Measurements from ENCODE around the gene OR2T1. TPM values are rescaled to one million over a fixed set of nuclear protein-coding genes. Genes with fewer than 3 reads are reported as not detected.
"Not testable (repeated sequence)": the region's sequence is repeated elsewhere in the genome, so short reads cannot be mapped to it uniquely, and the experiment has no call there.

OR2T1 gene
- total RNA-seq, 1 donor from 2014 or later: not detected

GRCh38 chr1:248406721-248407692 is 4.2 kb downstream of the OR2T1 start:
- intact Hi-C loops (cut with DNase I): no loop called here
- Histone ChIP-seq H3K36me3 (no peaks in the 10 kb centered on the region), H3K27ac (no peak overlapping the region), H3K9me3 (no peaks in the 10 kb centered on the region), H3K4me1 (no peaks in the 10 kb centered on the region), H3K27me3 (no peaks in the 10 kb centered on the region), H3K4me3 (no peak overlapping the region)
- no peak for TF ChIP-seq CTCF (IDR thresholded peaks at IDR 0.05)
- DNase-seq (ENCODE audit: low spot score in 2 of 2): no peak

GRCh38 chr1:248416226-248416625 is 13.4 kb downstream of the OR2T1 start:
- Histone ChIP-seq H3K27me3 (no peaks in the 10 kb centered on the region), H3K27ac (no peak overlapping the region), H3K4me3 (no peak overlapping the region), H3K9me3 (no peaks in the 10 kb centered on the region), H3K36me3 (no peaks in the 10 kb centered on the region), H3K4me1 (no peaks in the 10 kb centered on the region)
- DNase-seq (ENCODE audit: low spot score in 2 of 2): no peak
- no peak for TF ChIP-seq CTCF (IDR thresholded peaks at IDR 0.05)
- intact Hi-C loops (cut with DNase I): no loop called here

DNA sequence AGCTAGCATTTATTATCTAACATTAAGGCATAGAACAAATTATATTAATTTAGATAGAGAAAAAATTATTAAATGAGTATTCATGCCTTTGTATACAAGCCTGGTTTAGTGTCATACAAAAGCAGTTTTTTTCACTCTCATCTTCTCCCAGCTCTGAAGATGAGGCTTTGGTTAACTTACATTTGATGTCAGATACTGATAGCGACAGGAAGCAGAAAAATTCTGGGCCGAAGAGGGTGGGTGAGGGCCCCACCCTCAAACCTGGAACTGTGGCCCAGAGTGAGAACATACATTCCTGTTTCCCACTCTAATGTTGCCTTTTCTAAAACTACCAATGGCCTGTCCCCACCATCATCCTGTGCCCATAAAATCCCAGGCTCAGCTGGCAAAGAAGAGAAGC is 15.0 kb downstream of the OR2T1 start:
- no peak for DNase-seq (ENCODE audit: low spot score in 2 of 2)
- Histone ChIP-seq H3K9me3 (no peaks in the 10 kb centered on the region), H3K4me3 (no peak overlapping the region), H3K27me3 (no peaks in the 10 kb centered on the region), H3K4me1 (no peaks in the 10 kb centered on the region), H3K27ac (no peak overlapping the region), H3K36me3 (no peaks in the 10 kb centered on the region)
- no peak for TF ChIP-seq CTCF (IDR thresholded peaks at IDR 0.05)
- intact Hi-C loops (cut with DNase I): no loop called here

- TF ChIP-seq CTCF (IDR thresholded peaks at IDR 0.05): no peak
- Histone ChIP-seq H3K4me1 (no peaks in the 10 kb centered on the region), H3K4me3 (no peak overlapping the region), H3K9me3 (no peaks in the 10 kb centered on the region), H3K27me3 (no peaks in the 10 kb centered on the region), H3K36me3 (no peaks in the 10 kb centered on the region), H3K27ac (no peak overlapping the region)
- intact Hi-C loops (cut with DNase I): no loop called here
- DNase-seq (ENCODE audit: low spot score in 2 of 2): no peak
Observed at GRCh38 chr1:248421384-248421783, 18.5 kb downstream of the OR2T1 start.

DNA sequence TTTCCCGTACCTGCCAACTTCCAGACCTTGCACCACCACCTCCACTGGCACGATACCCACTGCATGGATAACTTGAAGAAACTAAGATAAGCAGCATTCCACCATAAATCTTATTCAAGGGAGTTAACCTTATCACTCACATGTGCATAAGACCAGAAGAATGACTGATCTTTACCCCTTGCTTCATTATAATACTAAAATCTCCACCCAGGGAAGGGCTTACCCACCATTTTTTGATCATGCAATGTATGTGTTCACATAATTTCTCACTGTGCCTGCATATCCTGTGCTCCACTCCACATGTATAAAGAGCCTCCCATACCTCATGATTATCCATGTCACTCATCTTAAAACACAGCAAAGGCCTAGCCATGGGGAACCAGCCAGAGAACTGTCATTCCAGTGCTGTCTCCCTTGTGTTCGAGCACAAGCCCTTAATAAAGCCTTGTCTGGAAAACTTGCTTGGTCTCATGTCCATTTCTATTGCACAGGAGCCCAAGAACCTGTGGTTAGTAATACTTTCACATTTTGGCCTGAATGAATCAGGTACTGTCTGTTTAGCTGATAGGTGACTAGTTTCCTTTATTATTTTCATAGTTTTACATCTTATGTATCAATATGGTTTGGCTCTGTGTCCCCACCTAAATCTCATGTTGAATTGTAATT is 24.8 kb downstream of the OR2T1 start:
- DNase-seq (ENCODE audit: low spot score in 2 of 2); H3K27me3 ChIP-seq; H3K4me3 ChIP-seq; H3K27ac ChIP-seq; H3K36me3 ChIP-seq; intact Hi-C loops (cut with DNase I); H3K4me1 ChIP-seq; H3K9me3 ChIP-seq: not testable (repeated sequence)

DNA sequence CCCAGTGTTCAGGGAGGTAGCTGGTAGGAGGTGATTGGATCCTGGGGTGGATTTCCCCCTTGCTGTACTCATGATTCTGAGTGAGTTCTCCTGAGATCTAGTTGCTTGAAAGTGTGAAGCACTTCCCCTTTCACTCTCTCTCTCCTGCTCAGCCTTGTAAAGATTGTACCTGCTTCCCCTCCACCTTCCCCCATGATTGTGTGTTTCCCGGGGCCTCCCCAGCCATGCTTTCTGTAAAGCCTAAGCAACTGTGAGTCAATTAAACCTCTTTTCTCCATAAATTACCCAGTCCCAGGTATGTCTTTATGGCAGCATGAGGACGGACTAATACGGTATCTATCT is 25.3 kb downstream of the OR2T1 start:
- H3K4me1 ChIP-seq; intact Hi-C loops (cut with DNase I); DNase-seq (ENCODE audit: low spot score in 2 of 2); H3K27ac ChIP-seq; H3K36me3 ChIP-seq; H3K4me3 ChIP-seq; H3K27me3 ChIP-seq; H3K9me3 ChIP-seq: not testable (repeated sequence)

DNA sequence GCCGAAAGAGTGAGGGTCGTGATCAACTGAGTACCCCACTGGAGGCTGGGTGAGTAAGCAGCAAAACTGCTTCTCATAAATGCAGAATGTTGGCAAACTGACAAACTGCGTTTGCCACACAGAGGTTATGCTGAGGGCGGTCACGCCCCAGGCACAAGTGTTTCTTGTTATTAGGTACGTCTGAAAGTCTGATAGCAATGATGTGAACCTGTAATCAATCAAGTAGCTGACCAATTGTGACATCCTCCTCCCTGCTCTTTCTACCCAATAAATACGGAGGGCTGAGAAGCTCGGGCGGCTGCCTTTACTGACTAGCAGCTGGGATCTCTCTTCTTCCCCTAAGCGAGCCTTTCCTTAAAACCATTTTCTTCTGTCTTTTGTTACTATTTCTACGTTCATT is 28.8 kb downstream of the OR2T1 start:
- H3K27ac ChIP-seq; H3K4me3 ChIP-seq; H3K36me3 ChIP-seq; H3K27me3 ChIP-seq; H3K9me3 ChIP-seq; H3K4me1 ChIP-seq; intact Hi-C loops (cut with DNase I); DNase-seq (ENCODE audit: low spot score in 2 of 2): not testable (repeated sequence)

DNA sequence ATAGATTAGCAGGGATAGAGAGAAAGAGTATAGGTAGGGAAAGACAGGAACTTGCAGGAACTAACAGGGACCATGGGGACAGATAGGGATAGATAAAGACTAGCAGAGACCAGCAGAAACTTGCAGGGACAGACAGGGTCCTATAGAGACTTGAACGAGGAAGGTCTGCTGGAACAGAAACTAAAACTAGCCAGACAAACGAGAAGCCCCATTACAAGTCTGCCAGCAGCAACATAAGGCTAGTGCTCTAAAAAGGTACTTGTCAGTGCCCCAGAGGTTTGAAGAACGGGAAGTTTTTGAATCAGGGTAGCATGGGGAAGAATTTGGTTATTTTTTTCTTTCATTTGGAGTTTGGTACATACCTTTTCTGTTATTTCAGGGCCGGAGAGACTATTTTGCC is 29.4 kb downstream of the OR2T1 start:
- H3K9me3 ChIP-seq; DNase-seq (ENCODE audit: low spot score in 2 of 2); H3K4me1 ChIP-seq; H3K27ac ChIP-seq; H3K4me3 ChIP-seq; H3K36me3 ChIP-seq; intact Hi-C loops (cut with DNase I); H3K27me3 ChIP-seq: not testable (repeated sequence)

DNA sequence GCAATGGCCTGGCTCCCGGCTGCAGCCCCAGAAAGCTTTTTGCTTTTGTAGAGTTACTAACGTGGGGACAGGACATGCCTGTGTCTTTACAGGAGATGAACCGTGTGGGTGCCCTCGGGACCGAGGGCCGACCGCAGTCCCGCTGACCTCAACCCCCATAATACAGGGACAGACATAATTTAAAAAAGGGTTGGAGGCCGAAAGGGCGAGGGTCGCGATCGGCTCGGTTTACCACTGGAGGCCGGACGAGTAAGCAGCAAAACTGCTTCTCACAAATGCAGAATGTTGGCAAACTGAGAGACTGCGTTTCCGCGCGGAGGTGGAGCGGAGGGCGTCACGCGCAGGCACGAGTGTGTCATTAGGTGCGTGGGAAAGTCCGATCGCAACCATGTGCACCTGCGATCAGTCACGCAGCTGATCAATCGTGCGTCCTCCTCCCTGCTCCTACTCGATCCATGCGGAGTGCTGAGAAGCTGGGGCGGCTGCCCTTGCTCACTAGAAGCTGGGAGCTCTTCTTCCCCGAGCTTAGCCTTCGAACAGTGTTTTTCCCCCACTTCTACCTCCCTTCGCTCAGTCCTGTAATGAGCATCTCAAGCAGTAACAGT is 31.1 kb downstream of the OR2T1 start:
- H3K27me3 ChIP-seq; H3K36me3 ChIP-seq; DNase-seq (ENCODE audit: low spot score in 2 of 2); H3K4me3 ChIP-seq; H3K9me3 ChIP-seq; H3K4me1 ChIP-seq; intact Hi-C loops (cut with DNase I); H3K27ac ChIP-seq: not testable (repeated sequence)

DNA sequence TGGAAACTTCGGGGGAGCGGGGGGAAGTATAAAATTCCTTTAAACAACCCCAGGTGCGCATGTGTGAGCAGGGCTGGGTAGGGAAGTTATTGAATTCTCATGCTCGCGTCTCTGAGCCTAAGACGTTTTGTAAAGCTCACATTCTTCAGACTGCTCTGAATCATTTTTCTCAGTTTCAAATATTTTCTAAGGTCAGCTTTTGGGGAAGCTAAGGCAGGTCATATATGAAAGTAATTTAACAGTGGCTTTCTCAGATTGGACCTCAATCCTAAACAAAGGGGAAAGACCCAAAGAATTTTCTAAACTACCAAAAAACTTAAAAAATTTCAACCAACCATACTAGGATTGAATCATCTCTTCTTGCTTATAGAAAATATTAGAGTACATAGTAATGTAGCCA is 32.1 kb downstream of the OR2T1 start:
- H3K4me3 ChIP-seq; H3K36me3 ChIP-seq; H3K9me3 ChIP-seq; H3K27me3 ChIP-seq; H3K4me1 ChIP-seq; H3K27ac ChIP-seq; DNase-seq (ENCODE audit: low spot score in 2 of 2); intact Hi-C loops (cut with DNase I): not testable (repeated sequence)
